WERI-Rb-1 (cell line): ENCODE data around the gene TSPYL1.

Experiments
- DNase-seq: peaks from one replicate; pipeline ENCODE4 v3.0.0-alpha.2; 2020
- H3K27ac ChIP-seq: fragments of 250-450 bp; sonication (Bioruptor Pico); 2 replicates; pipeline ENCODE4 v1.5.1; 2020; ENCODE audit warnings: mild to moderate bottlenecking, moderate library complexity
- H3K27me3 ChIP-seq: fragments of 250-450 bp; sonication (Bioruptor Pico); 2 replicates; pipeline ENCODE4 v1.5.1; 2021; ENCODE audit warnings: mild to moderate bottlenecking, low read depth, moderate library complexity; ENCODE audit not compliant: insufficient read depth, severe bottlenecking
- H3K36me3 ChIP-seq: fragments of 250-450 bp; sonication (Bioruptor Pico); 2 replicates; pipeline ENCODE4 v1.5.1; 2020; ENCODE audit warnings: mild to moderate bottlenecking, moderate library complexity
- H3K4me3 ChIP-seq: 2 replicates; pipeline ENCODE4 v1.5.1; 2011; ENCODE audit warnings: low read depth, mild to moderate bottlenecking, control low read depth, low read length
- H3K9me3 ChIP-seq: fragments of 250-450 bp; sonication (Bioruptor Pico); 2 replicates; pipeline ENCODE4 v1.5.1; 2021; ENCODE audit warnings: mild to moderate bottlenecking, moderate library complexity; ENCODE audit not compliant: severe bottlenecking
- TF ChIP-seq, protein P1 (sequence below): IDR thresholded peaks from 2 replicates; pipeline ENCODE4 v1.5.1; 2011; ENCODE audit warnings: low read depth, mild to moderate bottlenecking, control low read depth, inconsistent platforms, low read length

The TSPYL1 gene

GRCh38 chr6:116271149-116271708, 8.5 kb downstream of the TSPYL1 start:
- no peak overlapping the region for H3K27ac ChIP-seq
- H3K27me3 ChIP-seq: no peaks in the 10 kb centered on the region
- H3K4me3 ChIP-seq: no peak overlapping the region
- peaks cover 3% of the 10 kb centered on the region for H3K36me3 ChIP-seq
- no peaks in the 10 kb centered on the region for H3K9me3 ChIP-seq
- TF ChIP-seq, protein P1, sequence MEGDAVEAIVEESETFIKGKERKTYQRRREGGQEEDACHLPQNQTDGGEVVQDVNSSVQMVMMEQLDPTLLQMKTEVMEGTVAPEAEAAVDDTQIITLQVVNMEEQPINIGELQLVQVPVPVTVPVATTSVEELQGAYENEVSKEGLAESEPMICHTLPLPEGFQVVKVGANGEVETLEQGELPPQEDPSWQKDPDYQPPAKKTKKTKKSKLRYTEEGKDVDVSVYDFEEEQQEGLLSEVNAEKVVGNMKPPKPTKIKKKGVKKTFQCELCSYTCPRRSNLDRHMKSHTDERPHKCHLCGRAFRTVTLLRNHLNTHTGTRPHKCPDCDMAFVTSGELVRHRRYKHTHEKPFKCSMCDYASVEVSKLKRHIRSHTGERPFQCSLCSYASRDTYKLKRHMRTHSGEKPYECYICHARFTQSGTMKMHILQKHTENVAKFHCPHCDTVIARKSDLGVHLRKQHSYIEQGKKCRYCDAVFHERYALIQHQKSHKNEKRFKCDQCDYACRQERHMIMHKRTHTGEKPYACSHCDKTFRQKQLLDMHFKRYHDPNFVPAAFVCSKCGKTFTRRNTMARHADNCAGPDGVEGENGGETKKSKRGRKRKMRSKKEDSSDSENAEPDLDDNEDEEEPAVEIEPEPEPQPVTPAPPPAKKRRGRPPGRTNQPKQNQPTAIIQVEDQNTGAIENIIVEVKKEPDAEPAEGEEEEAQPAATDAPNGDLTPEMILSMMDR: no peak
- no peak for DNase-seq

- TF ChIP-seq, protein P1: peak; percentile 49
- no peaks in the 10 kb centered on the region for H3K36me3 ChIP-seq
- DNase-seq: no peak
- no peak overlapping the region for H3K4me3 ChIP-seq
- H3K9me3 ChIP-seq: no peaks in the 10 kb centered on the region
- H3K27ac ChIP-seq: no peak overlapping the region
- no peaks in the 10 kb centered on the region for H3K27me3 ChIP-seq
These were observed 11.0 kb downstream of the TSPYL1 start for GRCh38 chr6:116268589-116269293.

GRCh38 chr6:116267836-116268588, 11.7 kb downstream of the TSPYL1 start:
- H3K27ac ChIP-seq: no peak overlapping the region
- TF ChIP-seq, protein P1: no peak
- no peak overlapping the region for H3K4me3 ChIP-seq
- DNase-seq: no peak
- no peaks in the 10 kb centered on the region for H3K27me3 ChIP-seq
- H3K9me3 ChIP-seq: no peaks in the 10 kb centered on the region
- H3K36me3 ChIP-seq: no peaks in the 10 kb centered on the region

DNA sequence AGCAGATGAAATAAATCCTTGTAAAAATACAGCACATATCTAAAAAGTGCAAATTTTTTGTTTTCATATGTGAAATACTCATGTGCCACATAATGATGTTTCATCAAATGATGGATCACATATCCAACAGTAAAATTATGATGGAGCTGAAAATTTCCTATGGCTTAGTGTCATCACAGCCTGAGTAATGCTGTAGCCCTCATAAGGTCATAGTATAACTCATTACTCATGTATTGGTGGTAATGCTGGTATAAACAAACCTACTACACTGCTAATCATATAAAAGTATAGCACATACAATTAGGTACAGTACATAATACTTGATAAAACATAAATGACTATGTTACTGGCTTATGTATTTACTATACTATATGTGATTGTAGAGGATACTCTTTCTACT, 12.9 kb downstream of the TSPYL1 start:
- Histone ChIP-seq H3K27me3 (no peaks in the 10 kb centered on the region), H3K27ac (no peak overlapping the region), H3K9me3 (no peaks in the 10 kb centered on the region), H3K36me3 (no peaks in the 10 kb centered on the region), H3K4me3 (no peak overlapping the region)
- DNase-seq: no peak
- TF ChIP-seq, protein P1: no peak

GRCh38 chr6:116265041-116265829, 14.5 kb downstream of the TSPYL1 start:
- TF ChIP-seq, protein P1: no peak
- H3K4me3 ChIP-seq: no peak overlapping the region
- H3K27ac ChIP-seq: no peak overlapping the region
- no peaks in the 10 kb centered on the region for H3K36me3 ChIP-seq
- no peaks in the 10 kb centered on the region for H3K27me3 ChIP-seq
- H3K9me3 ChIP-seq: no peaks in the 10 kb centered on the region
- DNase-seq: no peak
